HFF-Myc (cell line): Measurements from ENCODE around the gene SPAG17.

Experiments used
- DNase-seq: peaks from one replicate; pipeline ENCODE4 v3.0.0-alpha.2; 2011; ENCODE audit warnings: low read depth; ENCODE audit errors: extremely low read depth
- H3K4me3 ChIP-seq: replicated peaks from 2 replicates; pipeline ENCODE4 v1.5.1; 2011; ENCODE audit warnings: low read depth, mild to moderate bottlenecking, control low read depth, low read length
- TF ChIP-seq, protein P1 (sequence below): IDR thresholded peaks from 2 replicates; pipeline ENCODE4 v1.5.1; 2012; ENCODE audit warnings: mild to moderate bottlenecking, low read depth, low read length, control low read depth; ENCODE audit errors: missing control alignments

SPAG17 gene

GRCh38 chr1:118144684-118145083 is 40.3 kb downstream of the SPAG17 start:
- TF ChIP-seq, protein P1, sequence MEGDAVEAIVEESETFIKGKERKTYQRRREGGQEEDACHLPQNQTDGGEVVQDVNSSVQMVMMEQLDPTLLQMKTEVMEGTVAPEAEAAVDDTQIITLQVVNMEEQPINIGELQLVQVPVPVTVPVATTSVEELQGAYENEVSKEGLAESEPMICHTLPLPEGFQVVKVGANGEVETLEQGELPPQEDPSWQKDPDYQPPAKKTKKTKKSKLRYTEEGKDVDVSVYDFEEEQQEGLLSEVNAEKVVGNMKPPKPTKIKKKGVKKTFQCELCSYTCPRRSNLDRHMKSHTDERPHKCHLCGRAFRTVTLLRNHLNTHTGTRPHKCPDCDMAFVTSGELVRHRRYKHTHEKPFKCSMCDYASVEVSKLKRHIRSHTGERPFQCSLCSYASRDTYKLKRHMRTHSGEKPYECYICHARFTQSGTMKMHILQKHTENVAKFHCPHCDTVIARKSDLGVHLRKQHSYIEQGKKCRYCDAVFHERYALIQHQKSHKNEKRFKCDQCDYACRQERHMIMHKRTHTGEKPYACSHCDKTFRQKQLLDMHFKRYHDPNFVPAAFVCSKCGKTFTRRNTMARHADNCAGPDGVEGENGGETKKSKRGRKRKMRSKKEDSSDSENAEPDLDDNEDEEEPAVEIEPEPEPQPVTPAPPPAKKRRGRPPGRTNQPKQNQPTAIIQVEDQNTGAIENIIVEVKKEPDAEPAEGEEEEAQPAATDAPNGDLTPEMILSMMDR: no peak
- no peak for DNase-seq
- no peak overlapping the region for H3K4me3 ChIP-seq

DNA sequence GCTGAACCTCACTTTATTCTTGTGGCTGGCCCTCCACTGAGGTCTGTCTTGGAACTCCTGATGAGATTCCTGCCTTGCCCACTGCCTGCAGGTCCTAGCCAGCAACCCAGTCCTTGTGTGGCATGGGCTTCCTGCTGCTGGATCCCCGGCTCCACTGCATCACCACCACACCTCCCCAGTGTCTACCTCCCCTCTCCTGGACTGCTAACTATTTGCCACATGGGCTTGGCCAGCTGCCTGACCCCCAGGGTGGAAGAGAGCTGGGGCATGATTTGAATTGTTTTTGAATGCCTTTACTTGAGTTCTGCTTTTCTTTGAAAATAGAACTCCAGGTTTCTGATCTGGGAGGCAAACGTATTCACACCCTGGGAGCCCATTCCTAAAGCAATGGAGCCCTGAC is 41.2 kb downstream of the SPAG17 start:
- TF ChIP-seq, protein P1: no peak
- DNase-seq: no peak
- H3K4me3 ChIP-seq: no peak overlapping the region

DNA sequence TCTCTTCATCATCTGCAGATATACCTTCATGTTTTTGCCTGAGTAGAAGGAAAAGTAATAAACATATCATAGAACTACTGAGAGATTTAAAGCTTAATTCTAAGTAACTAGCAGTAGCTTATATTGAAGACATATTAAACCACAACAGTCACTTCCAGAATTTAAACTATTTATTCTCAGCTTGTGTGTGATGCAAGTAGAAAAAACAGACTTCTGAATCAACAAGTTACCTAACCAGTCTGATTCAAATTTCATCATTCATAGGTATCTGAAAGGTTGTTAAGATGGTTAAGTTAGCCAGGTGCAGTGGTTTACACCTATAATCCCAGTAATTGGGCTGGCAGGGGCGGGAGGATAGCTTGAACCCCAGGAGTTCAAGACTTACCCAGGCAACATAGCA is 41.9 kb downstream of the SPAG17 start:
- no peak for DNase-seq
- H3K4me3 ChIP-seq: no peak overlapping the region
- TF ChIP-seq, protein P1: no peak

GRCh38 chr1:118142546-118142945 is 42.5 kb downstream of the SPAG17 start:
- DNase-seq: no peak
- H3K4me3 ChIP-seq: no peak overlapping the region
- TF ChIP-seq, protein P1: no peak

- no peak overlapping the region for H3K4me3 ChIP-seq
- no peak for DNase-seq
- TF ChIP-seq, protein P1: no peak
Measured at GRCh38 chr1:118137900-118138299, 47.1 kb downstream of the SPAG17 start.

DNA sequence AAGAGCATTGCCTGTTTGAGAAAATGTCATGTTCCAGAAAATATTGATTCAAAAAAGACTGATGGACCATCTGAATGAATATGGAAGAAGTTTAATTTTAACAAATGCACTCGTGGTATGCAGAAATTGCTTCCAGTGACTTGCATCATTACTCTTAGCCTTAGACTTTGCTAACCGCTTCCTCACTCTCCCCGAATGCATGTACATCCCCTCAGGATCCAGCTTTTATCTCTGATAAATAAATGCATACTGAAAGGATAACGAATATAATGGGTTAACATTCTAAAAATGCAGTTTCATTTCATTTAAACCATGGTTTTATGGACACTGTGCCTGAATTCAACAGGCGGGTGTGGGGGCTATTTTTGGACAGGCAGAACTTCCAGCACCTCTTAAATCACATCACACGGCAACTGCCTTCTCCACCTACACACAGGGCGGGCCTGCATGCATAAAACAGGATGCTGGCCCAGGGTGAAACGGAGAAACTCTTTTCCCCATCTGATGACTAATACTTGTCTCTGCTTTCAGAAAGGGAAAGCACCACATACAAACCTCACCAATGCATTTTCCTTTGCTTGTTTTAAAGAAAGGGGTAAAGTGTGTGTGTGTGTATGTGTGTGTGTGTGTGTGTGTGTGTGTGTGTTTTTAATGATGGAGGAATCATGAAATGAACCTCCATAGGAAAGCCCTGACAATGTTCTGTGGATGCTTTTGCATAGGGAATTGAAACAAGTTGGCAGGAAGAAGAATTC is 48.7 kb downstream of the SPAG17 start:
- TF ChIP-seq, protein P1: no peak
- H3K4me3 ChIP-seq: 0 out of 2 replicates have a peak overlapping the region, but pooled peaks have one; percentile 10
- DNase-seq: peak; percentile 92

GRCh38 chr1:118132000-118132399 is 53.0 kb downstream of the SPAG17 start:
- TF ChIP-seq, protein P1: no peak
- no peak for DNase-seq
- no peak overlapping the region for H3K4me3 ChIP-seq
